ENCODE measurements around the gene KIRREL1. TPM values are rescaled to one million over a fixed set of nuclear protein-coding genes. Genes with fewer than 3 reads are reported as not detected.

The KIRREL1 gene
- total RNA-seq, 1 donor from 2014 or later = not detected

- TF ChIP-seq, protein P1, sequence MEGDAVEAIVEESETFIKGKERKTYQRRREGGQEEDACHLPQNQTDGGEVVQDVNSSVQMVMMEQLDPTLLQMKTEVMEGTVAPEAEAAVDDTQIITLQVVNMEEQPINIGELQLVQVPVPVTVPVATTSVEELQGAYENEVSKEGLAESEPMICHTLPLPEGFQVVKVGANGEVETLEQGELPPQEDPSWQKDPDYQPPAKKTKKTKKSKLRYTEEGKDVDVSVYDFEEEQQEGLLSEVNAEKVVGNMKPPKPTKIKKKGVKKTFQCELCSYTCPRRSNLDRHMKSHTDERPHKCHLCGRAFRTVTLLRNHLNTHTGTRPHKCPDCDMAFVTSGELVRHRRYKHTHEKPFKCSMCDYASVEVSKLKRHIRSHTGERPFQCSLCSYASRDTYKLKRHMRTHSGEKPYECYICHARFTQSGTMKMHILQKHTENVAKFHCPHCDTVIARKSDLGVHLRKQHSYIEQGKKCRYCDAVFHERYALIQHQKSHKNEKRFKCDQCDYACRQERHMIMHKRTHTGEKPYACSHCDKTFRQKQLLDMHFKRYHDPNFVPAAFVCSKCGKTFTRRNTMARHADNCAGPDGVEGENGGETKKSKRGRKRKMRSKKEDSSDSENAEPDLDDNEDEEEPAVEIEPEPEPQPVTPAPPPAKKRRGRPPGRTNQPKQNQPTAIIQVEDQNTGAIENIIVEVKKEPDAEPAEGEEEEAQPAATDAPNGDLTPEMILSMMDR (IDR thresholded peaks at IDR 0.05) = peak; percentile 80
- H3K4me1 Mint-ChIP-seq = no peaks in the 10 kb centered on the region
- ChIA-PET CTCF (interaction anchor here (0.6 to 13.1 kb wide), 11 partner anchors 13 to 297 kb away, joined by 3 to 164 read pairs (median 5); no protein-coding TSS in a partner anchor), POLR2A (no interaction called here)
- DNase-seq (peak; percentile 52), ATAC-seq (ENCODE audit: low read depth) (peak; percentile 57)
- H3K4me3 Mint-ChIP-seq = no peak overlapping the region
- H3K27me3 Mint-ChIP-seq = peaks cover 22% of the 10 kb centered on the region
- H3K36me3 Mint-ChIP-seq (ENCODE audit: low read depth) = no peaks in the 10 kb centered on the region
- intact Hi-C loops (cut with micrococcal nuclease) = loop anchor here (1.0 to 10.0 kb wide), 6 partner anchors 158 to 1249 kb away; no protein-coding TSS in a partner anchor
- H3K27ac Mint-ChIP-seq = no peak overlapping the region
- H3K9me3 Mint-ChIP-seq = no peaks in the 10 kb centered on the region
These were observed 29.7 kb upstream of the KIRREL1 start for GRCh38 chr1:157963713-157964112.

- peaks cover 14% of the 10 kb centered on the region for H3K27me3 Mint-ChIP-seq
- no peak overlapping the region for H3K27ac Mint-ChIP-seq
- ATAC-seq (ENCODE audit: low read depth) (no peak), DNase-seq (no peak)
- no peak overlapping the region for H3K4me3 Mint-ChIP-seq
- TF ChIP-seq, protein P1 (IDR thresholded peaks at IDR 0.05) = no peak
- no peaks in the 10 kb centered on the region for H3K36me3 Mint-ChIP-seq (ENCODE audit: low read depth)
- POLR2A ChIA-PET = no interaction called here
- intact Hi-C loops (cut with micrococcal nuclease) = loop anchor here (10.0 kb wide), 1 partner anchor 1119 kb away; no protein-coding TSS in a partner anchor
- CTCF ChIA-PET = interaction anchor here (1.0 to 13.1 kb wide), 2 partner anchors 153 to 158 kb away, joined by 3 to 164 read pairs; no protein-coding TSS in a partner anchor
- no peaks in the 10 kb centered on the region for H3K9me3 Mint-ChIP-seq
- no peaks in the 10 kb centered on the region for H3K4me1 Mint-ChIP-seq
These were observed 27.9 kb upstream of the KIRREL1 start for GRCh38 chr1:157965584-157965983.

DNA sequence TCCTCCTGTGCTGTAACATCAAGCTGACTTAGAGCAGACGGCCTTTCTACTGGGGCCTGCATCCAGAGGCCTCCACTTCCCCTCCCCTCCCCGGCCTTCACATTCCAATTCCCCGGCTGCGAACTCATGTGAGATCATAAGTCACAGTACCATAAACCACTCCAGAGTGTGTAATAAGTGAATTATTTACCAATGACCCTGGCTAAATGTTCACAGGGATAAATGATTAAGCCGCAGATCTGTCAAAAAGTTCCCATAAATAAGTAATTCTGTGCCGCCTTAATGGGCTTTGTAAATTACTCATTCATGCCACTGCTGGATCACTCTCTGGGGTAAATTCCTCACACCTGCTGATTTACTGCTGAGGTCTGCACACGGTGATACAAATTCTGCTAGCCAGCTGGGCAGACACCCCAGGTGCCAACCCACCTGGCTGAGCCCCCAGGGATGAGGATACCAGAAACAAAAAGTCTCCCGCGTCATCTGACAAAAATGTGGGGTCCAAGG is 27.4 kb upstream of the KIRREL1 start:
- ChIA-PET CTCF (interaction anchor here (1.0 to 13.1 kb wide), 2 partner anchors 153 to 157 kb away, joined by 3 to 164 read pairs; no protein-coding TSS in a partner anchor), POLR2A (no interaction called here)
- TF ChIP-seq, protein P1 (IDR thresholded peaks at IDR 0.05) = no peak
- intact Hi-C loops (cut with micrococcal nuclease) = loop anchor here (10.0 kb wide), 1 partner anchor 1119 kb away; no protein-coding TSS in a partner anchor
- DNase-seq (no peak), ATAC-seq (ENCODE audit: low read depth) (no peak)
- H3K4me1 Mint-ChIP-seq = no peaks in the 10 kb centered on the region
- no peak overlapping the region for H3K27ac Mint-ChIP-seq
- H3K27me3 Mint-ChIP-seq = peaks cover 9% of the 10 kb centered on the region
- H3K4me3 Mint-ChIP-seq = no peak overlapping the region
- H3K36me3 Mint-ChIP-seq (ENCODE audit: low read depth) = no peaks in the 10 kb centered on the region
- H3K9me3 Mint-ChIP-seq = no peaks in the 10 kb centered on the region

DNA sequence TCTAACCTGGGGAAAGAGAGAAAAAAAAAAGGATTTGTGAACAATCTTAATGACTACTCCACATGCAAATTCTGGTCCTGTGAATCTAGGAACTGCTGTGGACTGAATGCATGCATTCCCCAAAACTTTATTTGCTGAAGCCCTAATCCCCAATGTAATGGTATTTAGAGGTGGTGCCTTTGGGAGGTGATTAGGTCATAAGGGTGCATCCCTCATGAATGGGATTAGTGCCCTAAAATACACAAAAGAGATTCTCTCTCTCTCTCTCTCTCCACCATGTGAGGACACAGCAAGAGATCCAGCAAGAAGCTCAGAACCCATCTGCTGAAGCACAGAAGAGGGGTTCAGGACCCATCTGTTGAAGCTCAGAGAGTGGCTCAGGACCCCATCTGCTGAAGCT is 26.2 kb upstream of the KIRREL1 start:
- H3K27me3 Mint-ChIP-seq = peaks cover 6% of the 10 kb centered on the region
- no peaks in the 10 kb centered on the region for H3K4me1 Mint-ChIP-seq
- TF ChIP-seq, protein P1 (IDR thresholded peaks at IDR 0.05) = no peak
- H3K36me3 Mint-ChIP-seq (ENCODE audit: low read depth) = no peaks in the 10 kb centered on the region
- H3K9me3 Mint-ChIP-seq = peaks cover 4% of the 10 kb centered on the region
- no peak overlapping the region for H3K27ac Mint-ChIP-seq
- POLR2A ChIA-PET = no interaction called here
- CTCF ChIA-PET = interaction anchor here (13.1 kb wide), 1 partner anchor 156 kb away, joined by 164 read pairs; no protein-coding TSS in a partner anchor
- intact Hi-C loops (cut with micrococcal nuclease) = loop anchor here (10.0 kb wide), 1 partner anchor 1118 kb away; no protein-coding TSS in a partner anchor
- DNase-seq (no peak), ATAC-seq (ENCODE audit: low read depth) (no peak)
- no peak overlapping the region for H3K4me3 Mint-ChIP-seq

DNA sequence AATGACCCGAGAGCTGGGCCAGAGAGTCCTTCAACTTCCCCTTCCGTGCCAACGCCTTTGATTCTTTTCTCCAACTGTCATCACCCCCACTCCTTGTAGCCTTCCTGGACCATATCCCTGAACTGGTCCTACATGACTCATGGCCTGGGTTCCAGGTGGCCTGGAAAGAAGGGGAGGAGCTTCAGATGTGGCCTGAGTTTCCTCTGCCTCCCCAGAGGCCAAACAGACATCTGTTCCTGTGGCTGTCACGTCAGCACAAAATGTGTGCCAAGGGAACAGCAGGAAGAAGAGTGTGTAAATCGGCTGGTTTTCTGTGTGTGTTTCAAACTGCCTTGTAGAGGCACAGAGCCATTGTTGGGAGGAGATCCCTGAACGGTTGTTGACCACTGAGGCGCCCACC is 24.9 kb upstream of the KIRREL1 start:
- no peaks in the 10 kb centered on the region for H3K4me1 Mint-ChIP-seq
- TF ChIP-seq, protein P1 (IDR thresholded peaks at IDR 0.05) = no peak
- ATAC-seq (ENCODE audit: low read depth) (no peak), DNase-seq (no peak)
- H3K4me3 Mint-ChIP-seq = no peak overlapping the region
- ChIA-PET POLR2A (no interaction called here), CTCF (interaction anchor here (0.8 to 13.1 kb wide), 4 partner anchors 10 to 155 kb away, joined by 3 to 164 read pairs (median 5); no protein-coding TSS in a partner anchor)
- peaks cover 3% of the 10 kb centered on the region for H3K27me3 Mint-ChIP-seq
- H3K27ac Mint-ChIP-seq = no peak overlapping the region
- intact Hi-C loops (cut with micrococcal nuclease) = loop anchor here (10.0 kb wide), 1 partner anchor 1116 kb away; no protein-coding TSS in a partner anchor
- peaks cover 6% of the 10 kb centered on the region for H3K9me3 Mint-ChIP-seq
- H3K36me3 Mint-ChIP-seq (ENCODE audit: low read depth) = no peaks in the 10 kb centered on the region

Measured in activated B cell treated with CpG ODN at 0.5 μM for 24 hours (primary cell).